ENCODE measurements around the gene ZNF609.
"Not testable (repeated sequence)": the region's sequence is repeated elsewhere in the genome, so short reads cannot be mapped to it uniquely, and the experiment has no call there.

ZNF609 gene

GRCh38 chr15:64622410-64623260 lies 162.3 kb downstream of the ZNF609 start:
- DNase-seq (ENCODE audit: low spot score): no peak

DNA sequence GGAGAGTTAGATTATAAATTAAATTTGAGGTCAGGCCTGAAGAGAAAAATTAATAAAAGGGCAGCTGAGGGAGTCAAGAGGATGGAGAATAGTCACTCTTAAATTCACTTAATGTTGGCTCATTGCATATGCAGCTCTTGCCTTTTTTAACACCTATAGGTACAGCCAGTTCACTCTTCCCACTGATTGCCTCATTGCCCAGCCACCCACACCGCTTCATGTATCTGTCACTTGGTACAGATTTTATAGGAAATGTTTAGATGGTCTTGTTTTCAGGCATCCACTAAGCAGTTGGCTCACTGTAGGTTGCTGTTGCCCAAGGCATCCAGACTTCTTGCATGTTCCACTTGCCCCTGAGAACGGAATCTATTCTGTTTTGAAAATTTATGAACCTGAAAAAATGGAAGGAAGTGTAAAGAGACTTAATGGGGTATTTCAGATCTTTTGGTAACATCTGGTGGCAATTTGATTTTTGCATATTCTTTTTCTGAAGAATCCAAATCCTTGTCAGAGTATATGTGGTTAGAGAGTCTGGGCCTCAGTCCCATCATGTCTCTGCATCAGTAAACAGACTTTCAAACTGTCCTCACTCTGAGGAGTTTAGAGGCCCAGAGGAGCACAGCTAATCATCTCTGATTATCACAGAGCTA lies 163.1 kb downstream of the ZNF609 start:
- DNase-seq (ENCODE audit: low spot score): no peak

- DNase-seq (ENCODE audit: low spot score): no peak
These were observed 163.9 kb downstream of the ZNF609 start for GRCh38 chr15:64624242-64624641.

DNA sequence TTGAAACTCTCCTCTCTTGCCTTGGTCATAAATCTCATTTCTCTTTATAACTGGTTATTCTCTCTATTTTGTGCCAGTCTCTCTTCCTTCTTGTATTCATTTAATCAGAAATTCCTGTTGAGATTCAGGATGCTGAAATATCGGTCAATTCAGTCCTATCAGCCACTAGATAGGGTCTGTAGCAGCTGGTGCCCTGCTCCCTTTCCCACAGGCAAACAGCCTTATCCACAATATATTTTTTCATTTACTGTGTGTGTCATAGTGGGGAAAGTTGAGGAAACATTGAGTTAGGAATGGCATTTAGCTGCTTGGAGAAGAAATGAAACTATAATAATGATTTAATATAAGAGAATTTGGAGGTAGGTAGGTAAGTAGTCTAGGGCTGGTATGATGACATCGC lies 168.7 kb downstream of the ZNF609 start:
- DNase-seq (ENCODE audit: low spot score): no peak

- no peak for DNase-seq (ENCODE audit: low spot score)
These were observed 170.2 kb downstream of the ZNF609 start for GRCh38 chr15:64630396-64631107.

DNA sequence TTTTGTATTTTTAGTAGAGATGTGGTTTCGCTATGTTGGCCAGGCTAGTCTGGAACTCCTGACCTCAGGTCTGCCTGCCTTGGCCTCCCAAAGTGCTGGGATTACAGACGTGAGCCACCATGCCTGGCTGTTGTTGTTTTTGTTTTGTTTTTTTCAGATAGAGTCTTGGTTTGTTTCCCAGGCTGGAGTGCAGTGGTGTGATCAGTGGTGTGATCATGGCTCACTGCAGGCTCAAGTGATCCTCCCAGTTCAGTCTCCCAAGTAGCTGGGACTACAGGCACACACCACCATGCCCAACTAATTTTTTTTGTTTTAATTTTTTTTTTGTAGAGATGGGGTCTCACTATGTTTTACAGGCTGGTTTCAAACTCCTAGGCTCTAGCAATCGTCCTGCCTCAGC lies 172.3 kb downstream of the ZNF609 start:
- DNase-seq (ENCODE audit: low spot score): not testable (repeated sequence)

GRCh38 chr15:64633332-64633731 lies 173.0 kb downstream of the ZNF609 start:
- DNase-seq (ENCODE audit: low spot score): no peak

DNA sequence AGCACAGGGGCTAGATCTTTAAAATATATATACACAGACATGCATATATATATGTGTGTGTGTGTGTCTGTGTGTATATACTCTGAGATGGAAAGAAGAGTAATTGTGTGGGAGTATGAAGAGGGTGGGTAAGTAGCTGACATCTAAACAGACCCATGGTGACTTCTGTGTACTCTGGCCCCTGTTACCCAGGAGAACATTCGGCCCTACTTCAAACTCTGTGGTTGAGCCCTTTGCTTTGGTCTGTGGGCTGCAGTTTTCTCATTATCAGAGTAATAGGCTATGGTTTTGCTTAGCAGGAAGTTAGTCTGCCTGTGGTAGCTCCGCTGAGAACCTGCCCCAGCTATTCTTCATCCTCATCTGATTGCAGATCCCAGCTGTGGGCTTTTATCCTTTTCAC lies 173.6 kb downstream of the ZNF609 start:
- no peak for DNase-seq (ENCODE audit: low spot score)

DNA sequence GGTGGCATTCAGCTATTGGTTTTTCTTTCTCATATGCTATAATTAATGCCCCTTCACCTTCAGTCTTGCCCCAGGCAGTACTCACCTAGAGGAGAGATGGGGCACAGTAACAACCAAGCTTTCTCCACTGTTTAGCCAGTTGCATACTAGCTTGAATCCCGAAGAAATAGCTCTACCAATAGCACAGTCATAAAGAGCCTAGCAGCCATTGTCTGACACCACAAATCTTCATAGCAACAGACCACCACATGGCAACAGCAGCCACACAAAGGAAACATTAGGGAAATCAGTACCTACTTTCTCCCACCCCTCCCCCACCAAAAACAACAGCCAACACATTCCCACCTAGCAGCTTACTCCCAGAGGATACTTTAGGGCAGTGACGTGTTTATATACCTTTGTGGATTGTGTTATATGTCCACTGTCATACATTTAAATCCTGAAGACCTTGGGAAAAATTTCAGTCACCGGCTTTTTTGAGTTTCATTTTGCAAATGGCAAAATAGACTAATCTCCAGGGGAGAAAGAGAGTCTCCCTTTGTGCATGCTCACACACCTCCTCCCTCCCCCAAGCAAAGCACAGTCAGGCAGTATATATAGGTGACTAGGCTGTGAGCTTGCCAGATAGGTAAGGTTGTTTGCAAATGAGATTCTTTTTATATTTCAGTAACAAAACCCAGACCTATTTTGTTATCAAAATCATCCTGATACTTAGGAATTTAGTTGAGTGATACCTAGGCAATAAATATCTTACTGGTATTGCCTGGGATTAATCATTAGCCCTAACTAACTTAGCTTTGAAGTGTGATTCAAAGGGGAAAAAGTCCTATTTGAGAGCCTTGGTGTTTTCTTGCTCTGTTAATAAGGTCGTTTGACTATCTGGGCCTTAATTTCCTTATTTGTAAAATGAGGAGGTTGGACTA lies 174.5 kb downstream of the ZNF609 start:
- no peak for DNase-seq (ENCODE audit: low spot score)

DNA sequence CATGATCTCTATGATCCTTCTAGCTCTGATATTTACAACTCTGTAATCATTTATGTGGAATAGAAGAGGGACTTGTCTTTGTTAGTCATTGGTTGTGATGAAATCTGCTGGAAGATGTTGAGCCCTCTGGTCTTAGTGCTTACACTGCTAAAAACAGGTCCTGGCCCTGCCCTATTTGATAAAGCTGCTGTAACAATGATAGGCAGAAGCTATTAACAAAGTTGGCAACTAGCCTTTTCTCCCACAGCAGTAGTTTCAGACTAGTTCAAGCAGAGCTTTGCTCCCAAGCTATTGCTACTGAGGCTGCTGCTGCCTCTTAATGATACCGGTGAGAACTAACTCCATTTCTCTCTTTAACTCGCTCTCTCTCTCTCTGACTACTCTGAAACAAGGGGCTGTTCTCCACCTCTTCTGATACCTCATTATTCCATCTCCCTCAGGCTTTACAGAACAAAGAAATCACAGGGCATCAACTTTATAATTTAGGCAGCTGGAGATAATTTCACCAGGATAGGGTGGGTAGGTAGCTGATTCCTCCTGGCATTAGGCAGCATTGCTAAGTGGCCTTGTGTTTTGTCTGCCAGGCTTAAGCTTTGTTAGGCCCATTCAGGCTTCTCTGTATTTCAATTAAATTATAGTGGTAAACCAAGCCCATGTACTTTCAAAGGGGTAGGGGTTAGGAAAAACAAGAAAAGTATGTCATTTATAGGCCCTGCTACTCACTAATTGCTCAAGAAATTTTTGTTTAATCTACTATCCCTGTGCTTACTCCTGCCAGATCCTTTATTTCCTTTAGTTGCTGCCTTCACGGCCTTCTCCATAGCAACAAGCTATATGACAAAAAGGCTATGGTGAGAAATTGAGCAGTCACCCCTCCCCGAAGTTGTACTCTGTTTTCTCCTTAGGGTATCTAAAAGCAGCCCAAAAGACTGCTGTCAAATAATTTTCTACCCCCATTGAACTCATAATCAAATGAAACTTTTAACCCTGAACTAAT lies 175.4 kb downstream of the ZNF609 start:
- no peak for DNase-seq (ENCODE audit: low spot score)

DNA sequence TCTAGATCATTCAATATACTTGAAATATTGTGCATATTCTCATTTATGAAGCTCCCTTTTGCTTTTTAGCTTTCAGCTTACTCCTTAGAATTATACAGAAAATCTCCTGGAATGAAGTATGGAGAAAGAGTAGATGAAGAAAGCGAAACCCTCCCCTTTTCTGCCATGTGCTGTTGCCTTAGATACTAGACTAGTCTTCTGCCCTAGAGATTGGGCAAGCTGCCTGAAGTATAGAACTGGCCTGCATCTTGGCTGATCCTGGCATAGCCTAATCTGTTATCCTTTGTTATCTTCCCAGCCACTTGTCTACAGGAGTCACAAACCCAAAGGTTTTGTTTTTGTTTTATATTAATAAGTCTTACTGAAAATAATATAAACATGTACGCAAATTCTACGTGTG lies 176.2 kb downstream of the ZNF609 start:
- no peak for DNase-seq (ENCODE audit: low spot score)

GRCh38 chr15:64637412-64637811 lies 177.0 kb downstream of the ZNF609 start:
- DNase-seq (ENCODE audit: low spot score): no peak

DNA sequence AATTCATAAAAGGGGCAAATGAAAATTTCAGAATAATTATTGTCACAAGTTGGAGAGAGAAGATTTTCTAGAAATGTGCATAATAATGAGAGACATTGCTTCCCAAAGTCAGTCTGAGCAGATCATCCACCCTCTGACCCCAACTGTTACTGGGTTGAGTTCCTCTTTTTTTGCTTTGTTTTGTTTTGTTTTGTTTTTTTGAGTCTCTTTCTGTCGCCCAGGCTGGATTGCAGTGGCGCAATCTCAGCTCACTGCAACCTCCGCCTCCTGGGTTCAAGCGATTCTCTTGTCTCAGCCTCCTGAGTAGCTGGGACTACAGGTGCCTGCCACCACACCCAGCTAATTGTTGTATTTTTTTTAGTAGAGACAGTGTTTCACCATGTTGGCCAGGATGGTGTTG lies 179.4 kb downstream of the ZNF609 start:
- DNase-seq (ENCODE audit: low spot score): not testable (repeated sequence)

DNA sequence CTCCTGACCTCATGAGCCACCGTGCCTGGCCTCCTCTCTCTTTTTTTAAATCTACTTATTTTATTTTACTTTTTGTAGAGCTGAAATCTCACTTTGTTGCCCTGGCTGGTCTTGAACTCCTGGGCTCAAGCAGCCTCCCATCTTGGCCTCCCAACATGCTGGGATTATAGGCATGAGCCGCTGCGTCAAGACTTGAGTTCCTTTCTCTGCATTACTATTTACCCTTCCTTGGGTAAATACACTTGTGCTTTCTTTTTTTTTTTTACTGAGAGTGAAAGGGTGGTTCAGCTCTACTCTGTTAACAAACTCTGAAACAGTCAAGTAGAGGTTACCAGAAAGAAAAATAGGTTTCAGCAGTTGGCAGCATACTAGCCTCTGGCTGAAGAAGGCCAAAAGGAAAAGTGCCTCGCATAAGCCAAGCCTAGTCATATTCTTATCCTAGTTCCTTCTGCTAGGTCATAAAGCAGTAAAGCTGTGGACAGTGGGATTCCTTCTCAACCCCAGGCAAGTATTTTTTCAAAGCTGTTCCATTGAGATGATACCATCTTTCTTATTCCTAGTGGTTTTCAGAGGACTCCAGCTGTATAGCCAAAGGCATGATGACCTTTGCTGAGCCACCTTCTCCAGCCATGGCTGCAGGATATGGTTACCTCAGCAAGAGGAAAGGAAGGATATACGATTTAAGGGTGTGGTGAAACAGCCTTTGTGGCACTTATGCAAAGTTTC lies 179.9 kb downstream of the ZNF609 start:
- DNase-seq (ENCODE audit: low spot score): no peak

DNA sequence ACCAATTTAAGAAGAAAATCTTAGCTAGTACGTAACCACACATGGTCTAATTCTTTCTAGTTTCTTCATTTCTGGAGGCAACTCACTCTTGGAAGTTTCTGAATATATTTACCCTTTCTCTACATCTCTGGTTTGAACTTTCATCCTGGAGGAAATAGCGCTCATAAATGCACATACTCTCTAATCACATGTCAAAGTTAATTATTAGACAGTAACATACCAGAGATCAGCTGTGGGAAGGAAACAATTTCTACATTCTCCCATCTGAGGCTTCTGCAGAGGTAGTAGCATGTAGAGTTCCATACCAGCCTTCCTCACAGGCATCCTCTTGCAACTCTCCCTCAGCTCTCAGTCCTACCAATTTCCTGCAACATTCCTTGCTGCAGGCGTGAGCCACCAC lies 182.5 kb downstream of the ZNF609 start:
- DNase-seq (ENCODE audit: low spot score): no peak

DNA sequence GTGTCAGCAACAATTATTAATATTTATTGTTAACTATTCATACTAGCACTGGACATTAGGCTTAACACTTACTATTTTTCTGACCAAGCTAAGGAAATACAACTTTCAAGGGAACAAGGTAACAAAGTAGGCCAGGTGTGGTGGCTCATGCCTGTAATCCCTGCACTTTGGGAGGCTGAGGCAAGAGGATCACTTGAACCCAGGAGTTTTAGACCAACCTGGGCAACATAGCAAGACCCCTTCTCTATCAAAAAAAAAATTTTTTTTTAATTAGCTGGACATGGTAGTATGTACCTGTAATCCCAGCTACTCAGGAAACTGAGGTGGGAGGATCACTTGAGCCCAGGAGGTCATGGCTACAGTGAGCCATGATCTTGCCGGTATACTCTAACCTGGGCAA lies 183.3 kb downstream of the ZNF609 start:
- no peak for DNase-seq (ENCODE audit: low spot score)

DNA sequence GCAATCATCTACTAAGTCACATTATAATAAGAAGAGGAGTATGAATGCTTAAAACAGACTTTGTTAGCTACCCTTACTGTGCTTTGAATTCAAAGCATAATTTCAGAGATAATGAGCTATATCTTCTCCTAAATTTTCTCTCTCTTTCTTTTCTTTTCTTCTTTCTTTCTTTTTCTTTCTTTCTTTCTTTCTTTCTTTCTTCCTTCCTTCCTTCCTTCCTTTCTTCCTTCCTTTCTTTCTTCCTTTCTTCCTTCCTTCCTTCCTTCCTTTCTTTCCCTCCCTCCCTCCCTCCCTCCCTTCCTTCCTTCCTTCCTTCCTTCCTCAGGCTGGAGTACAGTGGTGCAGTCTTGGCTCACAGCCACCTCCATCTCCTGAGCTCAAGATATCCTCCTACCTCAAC lies 184.4 kb downstream of the ZNF609 start:
- DNase-seq (ENCODE audit: low spot score): not testable (repeated sequence)

DNA sequence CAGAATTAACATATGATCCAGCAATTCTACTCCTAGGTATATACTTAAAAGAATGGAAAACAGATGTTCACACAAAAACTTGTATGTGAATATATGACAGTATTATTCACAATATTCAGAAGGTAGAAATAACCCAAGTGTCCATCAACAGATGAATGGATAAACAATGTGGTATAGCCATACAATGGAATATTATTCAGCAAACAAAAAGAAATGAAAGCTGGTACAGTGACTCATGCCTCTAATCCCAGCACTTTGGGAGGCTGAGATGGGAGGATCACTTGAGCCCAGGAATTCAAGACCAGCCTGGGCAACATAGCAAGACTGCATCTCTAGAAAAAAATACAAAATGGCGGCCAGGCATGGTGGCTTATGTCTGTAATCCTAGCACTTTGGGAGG lies 185.6 kb downstream of the ZNF609 start:
- DNase-seq (ENCODE audit: low spot score): no peak

- no peak for DNase-seq (ENCODE audit: low spot score)
These were observed 187.0 kb downstream of the ZNF609 start for GRCh38 chr15:64647367-64647766.

- DNase-seq (ENCODE audit: low spot score): no peak
These were observed 190.2 kb downstream of the ZNF609 start for GRCh38 chr15:64650552-64650951.

Measured in hematopoietic multipotent progenitor cell treated with erythropoietin and hydrocortisone succinate and interleukin-3 and kit ligand, for 17 days (in vitro differentiated cells).